A673 (cell line): Measurements from ENCODE around the gene ANKRD40CL. TPM values are rescaled to one million over a fixed set of nuclear protein-coding genes. Genes with fewer than 3 reads are reported as not detected.

Experiments used
- BruUV-seq: library from RNA; stranded (reverse); fragments of 400-500 nt; replicated peaks from 2 replicates; lab custom pipeline; 2021; lab: Mats Ljungman, UMichigan
- CTCF ChIA-PET: fragments of 300-600 bp; sonication (Branson Sonifier 250); formaldehyde crosslinking; loops from one replicate; lab custom pipeline; 2022; ENCODE audit warnings: antibody characterized with exemption; lab: Charles Lee
- POLR2A ChIA-PET: fragments of 300-600 bp; sonication (Branson Sonifier 250); formaldehyde crosslinking; loops from one replicate; lab custom pipeline; 2022; ENCODE audit warnings: antibody characterized with exemption; ENCODE audit not compliant: low non-redundant PET; lab: Charles Lee
- DNase-seq: peaks from one replicate; pipeline ENCODE4 v3.0.0-alpha.2; 2015; ENCODE audit warnings: low spot score
- H3K27ac ChIP-seq: fragments of 200-600 bp; sonication (generic); 2 replicates; pipeline ENCODE4 v1.5.1; 2016; ENCODE audit warnings: mixed run types, low read depth, mild to moderate bottlenecking, mixed read lengths, antibody characterized with exemption, low read length; ENCODE audit not compliant: poor library complexity, severe bottlenecking
- H3K27me3 ChIP-seq: fragments of 200-600 bp; sonication (generic); replicated peaks from 2 replicates; pipeline ENCODE4 v1.6.1; 2017; ENCODE audit warnings: mixed run types, low read depth, mild to moderate bottlenecking, mixed read lengths, antibody characterized with exemption, low read length; ENCODE audit not compliant: insufficient read depth, poor library complexity
- H3K36me3 ChIP-seq: fragments of 200-600 bp; sonication (generic); 2 replicates; pipeline ENCODE4 v1.6.1; 2016; ENCODE audit warnings: mixed run types, mild to moderate bottlenecking, mixed read lengths, antibody characterized with exemption, low read length; ENCODE audit not compliant: insufficient read depth, poor library complexity, severe bottlenecking
- H3K4me1 ChIP-seq: fragments of 200-600 bp; sonication (generic); 2 replicates; pipeline ENCODE4 v1.6.1; 2017; ENCODE audit warnings: mixed run types, mild to moderate bottlenecking, mixed read lengths, antibody characterized with exemption, low read length; ENCODE audit not compliant: insufficient read depth, poor library complexity, severe bottlenecking
- H3K4me3 ChIP-seq: fragments of 200-600 bp; sonication (generic); 2 replicates; pipeline ENCODE4 v1.5.1; 2016; ENCODE audit warnings: low read depth, mixed run types, mild to moderate bottlenecking, mixed read lengths, low read length; ENCODE audit not compliant: poor library complexity, severe bottlenecking
- H3K9me3 ChIP-seq: fragments of 200-600 bp; sonication (generic); 2 replicates; pipeline ENCODE4 v1.6.1; 2016; ENCODE audit warnings: mixed run types, low read depth, mild to moderate bottlenecking, mixed read lengths, antibody characterized with exemption, low read length; ENCODE audit not compliant: poor library complexity, severe bottlenecking
- CTCF ChIP-seq: fragments of 300-800, 200-600 bp; sonication (generic); conservative IDR thresholded peaks from 2 replicates; pipeline ENCODE4 v1.5.1; 2017; ENCODE audit warnings: low read depth, mild to moderate bottlenecking, antibody characterized with exemption, low read length, moderate library complexity, mixed read lengths
- EZH2 ChIP-seq: fragments of 200-600 bp; sonication (generic); IDR thresholded peaks from 2 replicates; pipeline ENCODE4 v1.6.1; 2017; ENCODE audit warnings: borderline replicate concordance, low read depth, mild to moderate bottlenecking, mixed read lengths, antibody characterized with exemption, low read length; ENCODE audit not compliant: poor library complexity, severe bottlenecking
- intact Hi-C: fragments of 100-400 bp; cut with micrococcal nuclease; formaldehyde crosslinking; loops from one replicate; pipeline ENCODE4 v1.10.0; 2022; ENCODE audit not compliant: unreplicated experiment
- total RNA-seq: library from RNA; stranded (reverse); gene quantifications from 2 replicates; pipeline ENCODE4 v1.2.3, GENCODE V29; 2021

Gene ANKRD40CL
- total RNA-seq, 1 experiment from 2014 or later, result not detected

GRCh38 chr17:50745631-50746030, 21.7 kb downstream of the ANKRD40CL start:
- BruUV-seq, result TSS peak; percentile 89
- no peak overlapping the region for H3K27ac ChIP-seq
- no peaks in the 10 kb centered on the region for H3K27me3 ChIP-seq
- H3K9me3 ChIP-seq, result no peaks in the 10 kb centered on the region
- ChIA-PET CTCF (no interaction called here), POLR2A (no interaction called here)
- H3K36me3 ChIP-seq, result peaks cover 100% of the 10 kb centered on the region
- no peak for TF ChIP-seq CTCF
- no peak for TF ChIP-seq EZH2
- H3K4me3 ChIP-seq, result no peak overlapping the region
- no peak for DNase-seq
- intact Hi-C loops, result no loop called here
- no peaks in the 10 kb centered on the region for H3K4me1 ChIP-seq

GRCh38 chr17:50739098-50739497, 28.2 kb downstream of the ANKRD40CL start:
- ChIA-PET CTCF (no interaction called here), POLR2A (interaction anchor here (0.6 kb wide), 2 partner anchors 9 to 79 kb away, joined by 3 to 4 read pairs; no protein-coding TSS in a partner anchor)
- BruUV-seq, result no TSS peak
- no peaks in the 10 kb centered on the region for H3K27me3 ChIP-seq
- H3K9me3 ChIP-seq, result no peaks in the 10 kb centered on the region
- H3K4me3 ChIP-seq, result no peak overlapping the region
- intact Hi-C loops, result no loop called here
- H3K4me1 ChIP-seq, result peaks cover 3% of the 10 kb centered on the region
- no peak for TF ChIP-seq EZH2
- no peak for TF ChIP-seq CTCF
- H3K27ac ChIP-seq, result no peak overlapping the region
- no peak for DNase-seq
- H3K36me3 ChIP-seq, result peaks cover 68% of the 10 kb centered on the region

GRCh38 chr17:50737118-50737698, 30.1 kb downstream of the ANKRD40CL start:
- Histone ChIP-seq H3K36me3 (peaks cover 49% of the 10 kb centered on the region), H3K27me3 (no peaks in the 10 kb centered on the region), H3K4me1 (peaks cover 3% of the 10 kb centered on the region), H3K9me3 (no peaks in the 10 kb centered on the region), H3K27ac (no peak overlapping the region), H3K4me3 (no peak overlapping the region)
- no TSS peak for BruUV-seq
- no peak for DNase-seq
- TF ChIP-seq CTCF (no peak), EZH2 (no peak)
- CTCF ChIA-PET, result no interaction called here
- POLR2A ChIA-PET, result no interaction called here
- intact Hi-C loops, result no loop called here
